HG03439 (cell line): ENCODE measurements around the gene SURF2.

Experiments
- ATAC-seq: cut with Tn5 transposase; IDR thresholded peaks from one replicate; pipeline ENCODE4 v1.9.1; 2021; ENCODE audit warnings: mild to moderate bottlenecking, moderate library complexity; ENCODE audit not compliant: unreplicated experiment

The SURF2 gene

DNA sequence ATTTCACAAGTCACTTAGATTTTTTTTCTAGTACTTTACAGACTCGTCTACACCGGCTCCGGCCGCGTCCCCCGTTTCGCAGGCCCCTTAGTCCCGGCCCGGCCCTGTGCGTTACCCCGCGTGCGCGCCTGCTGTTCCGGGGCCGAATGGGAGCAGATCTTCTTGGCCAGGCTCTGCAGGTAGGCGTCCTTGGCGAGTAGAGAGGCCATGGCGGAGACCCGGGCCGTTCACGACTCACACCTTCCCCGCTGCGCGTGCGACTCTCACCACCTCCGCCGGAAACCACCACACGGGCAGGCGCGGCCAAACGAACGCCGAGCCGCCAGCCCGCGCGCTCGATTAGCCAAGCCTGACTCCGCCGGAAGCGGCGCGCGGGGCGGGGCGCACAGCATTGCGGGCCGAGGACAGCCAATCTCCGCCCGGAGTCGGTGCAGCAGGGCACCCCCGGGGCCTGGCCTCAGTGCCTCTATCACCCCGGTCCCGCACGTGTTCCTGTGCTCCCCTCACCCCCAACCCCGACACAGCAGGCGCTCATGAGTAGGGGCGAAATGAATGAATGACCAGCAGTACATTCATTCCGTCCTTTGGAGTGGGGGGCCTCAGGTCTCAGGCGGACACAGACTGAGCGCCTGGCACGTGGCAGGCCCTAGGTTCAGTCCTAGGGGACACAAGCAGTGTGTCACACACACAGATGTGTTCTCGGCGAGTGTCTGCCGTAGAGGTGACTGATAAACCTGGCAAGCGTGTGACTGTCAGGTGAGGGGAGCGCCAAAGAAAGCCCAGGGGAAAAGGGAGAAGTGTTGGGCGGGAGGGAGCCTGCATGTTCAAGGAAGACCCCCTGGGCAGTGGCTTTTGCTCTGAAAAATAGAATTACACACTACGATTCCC lies 20.2 kb upstream of the SURF2 start, which contains the start of gene SURF6:
Gene SURF6, minus strand, starts transcription at position 265 of the 888 bp plus-strand sequence. Its CDS starts 56 bp downstream, at position 209.
- peak; percentile 75 for ATAC-seq

DNA sequence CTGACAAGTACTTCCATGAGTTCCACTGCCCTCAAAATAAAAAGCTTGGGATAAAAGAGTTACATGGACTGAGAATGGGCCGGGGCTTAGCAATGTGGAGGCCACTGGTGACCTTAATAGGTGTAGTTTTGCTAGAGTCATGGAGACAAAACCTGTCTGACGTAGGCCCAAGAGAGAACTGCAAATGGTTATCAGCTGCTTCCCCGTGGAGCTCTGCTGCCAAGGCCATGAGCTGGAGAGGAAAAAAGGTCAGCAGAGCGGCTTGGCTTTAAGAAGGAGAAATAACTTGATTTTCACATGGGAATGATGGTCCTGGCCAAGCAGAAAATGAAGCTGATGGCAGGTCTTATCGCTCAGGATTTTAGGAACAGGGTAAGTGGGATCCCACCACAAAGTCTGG lies 16.7 kb upstream of the SURF2 start:
- ATAC-seq = no peak

DNA sequence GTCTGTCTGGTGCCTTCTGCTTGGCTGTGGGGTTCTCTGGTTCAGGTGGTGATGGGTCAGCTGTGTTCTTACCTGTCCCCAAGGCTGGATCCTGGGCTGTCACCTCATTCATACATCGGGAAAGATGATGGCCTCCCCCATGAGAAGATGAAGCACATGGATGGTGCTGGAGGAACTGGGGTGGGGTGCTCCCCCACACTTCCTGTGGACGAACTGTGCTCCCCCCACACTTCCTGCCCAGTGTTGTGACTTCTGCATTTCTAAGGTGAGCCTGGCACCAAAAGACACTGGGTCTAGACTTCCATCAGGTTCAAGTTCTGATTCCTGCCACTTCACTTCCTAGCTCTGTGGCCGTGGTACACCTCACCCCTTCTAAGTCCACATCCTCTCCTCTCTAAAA lies 16.1 kb upstream of the SURF2 start:
- no peak for ATAC-seq

DNA sequence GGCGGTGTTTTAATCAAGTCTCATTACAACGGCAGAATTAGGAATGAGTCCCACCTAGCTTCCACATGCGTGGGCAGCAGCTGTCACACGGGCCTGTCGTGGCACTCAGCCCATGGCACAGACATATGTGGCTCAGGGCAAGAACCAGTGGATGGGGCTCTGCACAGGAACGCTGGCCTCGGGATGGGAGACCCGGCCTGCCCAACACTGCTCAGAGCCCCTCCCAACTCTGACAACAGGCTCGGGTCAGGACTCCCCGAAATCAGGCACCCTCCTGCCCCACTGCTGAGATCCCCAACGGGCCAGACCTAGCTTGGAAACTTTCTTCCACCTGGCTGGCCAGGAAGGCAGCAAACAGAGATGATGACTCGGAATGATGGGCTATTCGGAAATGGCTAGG lies 15.4 kb upstream of the SURF2 start:
- no peak for ATAC-seq

DNA sequence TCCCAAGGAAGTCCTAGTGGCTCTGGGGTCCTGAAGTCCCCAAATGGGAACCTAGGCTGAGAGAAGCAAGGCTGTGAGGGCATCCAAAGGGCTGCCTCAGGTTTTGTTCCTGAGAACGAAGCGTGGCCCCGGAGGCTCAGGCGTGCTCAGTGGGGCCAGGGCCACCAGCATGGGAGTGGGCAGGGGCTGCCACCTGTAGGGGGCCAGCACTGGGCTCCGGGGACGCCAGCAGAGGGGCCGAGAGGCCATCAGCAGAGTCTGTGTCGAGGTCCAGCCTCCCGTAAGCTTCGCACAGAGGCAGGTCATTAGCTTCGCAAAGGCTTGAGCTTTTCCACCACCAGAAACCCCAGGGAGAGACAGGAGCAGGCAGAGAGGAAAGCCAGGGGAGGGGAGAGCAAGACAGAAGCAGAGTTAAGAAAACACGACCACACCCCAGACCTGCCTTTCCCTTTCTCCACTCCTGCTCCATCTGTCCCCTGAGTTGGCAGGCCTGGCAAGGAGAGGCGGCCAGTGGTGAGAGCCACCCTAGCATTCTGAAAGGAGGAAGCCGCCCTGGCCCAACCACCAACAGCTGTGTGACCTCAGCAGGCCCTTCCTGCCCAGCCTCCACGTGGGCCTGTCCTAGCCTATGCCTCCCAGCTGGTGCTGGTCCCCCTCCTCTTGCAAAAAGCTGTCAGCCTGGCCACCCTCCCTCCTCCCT lies 14.8 kb upstream of the SURF2 start:
- no peak for ATAC-seq

DNA sequence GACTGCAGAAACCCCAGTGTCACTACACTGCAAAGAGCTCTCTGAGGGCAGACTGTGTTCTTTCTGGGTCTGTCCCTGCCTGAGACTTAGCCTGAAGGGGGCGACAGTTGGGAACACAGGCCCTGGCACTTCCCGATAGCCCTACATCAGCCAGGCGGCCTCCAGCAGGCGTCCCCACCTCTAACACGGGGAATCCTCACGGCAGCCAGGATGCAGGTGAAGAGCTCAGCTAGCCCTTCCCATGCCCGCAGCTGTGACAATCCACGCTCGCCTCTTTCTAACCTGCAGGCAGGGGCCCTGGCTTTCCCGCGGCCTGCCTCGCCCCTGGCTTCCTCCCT lies 14.3 kb upstream of the SURF2 start:
- no peak for ATAC-seq

DNA sequence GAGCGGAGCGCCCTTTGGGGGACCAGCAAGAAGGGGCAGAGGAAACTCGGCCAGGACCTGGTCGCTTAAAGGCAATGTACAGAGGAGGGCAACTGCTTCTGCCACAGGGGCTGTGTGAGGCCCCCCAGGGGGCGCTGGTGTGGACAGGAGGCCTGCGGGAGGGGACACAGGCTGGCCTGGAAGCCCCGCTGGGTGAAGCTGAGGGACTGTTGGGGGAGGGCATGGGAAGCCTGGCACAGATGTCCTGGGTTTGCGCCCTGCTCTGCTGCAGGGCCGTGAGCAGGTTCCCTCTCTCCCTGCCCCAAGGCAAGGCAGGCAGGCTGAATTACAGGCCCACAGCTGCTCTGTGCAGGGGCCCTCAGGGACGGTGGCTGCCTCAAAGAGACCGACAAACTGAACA lies 13.8 kb upstream of the SURF2 start:
- no peak for ATAC-seq

DNA sequence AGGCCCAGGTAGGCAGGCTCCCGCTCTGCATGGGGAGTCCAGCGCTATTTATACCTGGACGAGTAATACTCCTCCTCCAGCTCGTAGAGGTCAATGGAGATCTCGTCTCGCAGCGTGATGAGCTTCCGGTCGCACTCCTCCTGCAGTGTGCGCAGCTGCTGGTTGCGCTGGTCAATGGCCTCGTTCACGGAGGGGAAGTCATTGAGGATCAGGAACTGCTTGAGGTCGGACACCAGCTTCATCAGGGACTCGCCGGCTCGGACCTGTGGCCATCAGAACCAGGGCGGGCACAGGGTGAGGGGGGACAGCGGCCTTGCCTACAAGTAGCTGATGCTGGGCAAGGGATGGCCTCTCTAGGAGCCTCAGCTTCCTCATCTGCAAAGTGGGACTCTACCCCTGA lies 12.3 kb upstream of the SURF2 start:
- ATAC-seq = no peak

DNA sequence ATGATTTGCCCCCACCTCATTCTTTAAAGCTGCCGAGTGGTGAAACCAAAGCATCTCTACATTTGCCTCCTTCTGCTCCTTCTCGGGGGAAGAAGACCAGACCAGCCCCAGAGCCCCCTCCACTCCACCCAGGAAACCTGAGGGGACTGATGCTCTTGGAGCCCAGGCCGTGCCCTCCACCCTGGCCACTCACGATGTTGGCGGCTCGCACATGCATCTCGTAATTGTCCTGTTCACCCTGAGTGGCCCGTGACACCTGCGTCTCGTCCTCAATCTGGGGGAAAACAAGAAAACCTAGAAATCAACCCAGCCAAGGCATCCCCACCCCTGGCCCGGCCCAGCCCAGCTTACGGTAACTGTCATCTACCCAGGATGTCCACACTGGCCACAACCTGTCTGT lies 11.4 kb upstream of the SURF2 start:
- no peak for ATAC-seq

DNA sequence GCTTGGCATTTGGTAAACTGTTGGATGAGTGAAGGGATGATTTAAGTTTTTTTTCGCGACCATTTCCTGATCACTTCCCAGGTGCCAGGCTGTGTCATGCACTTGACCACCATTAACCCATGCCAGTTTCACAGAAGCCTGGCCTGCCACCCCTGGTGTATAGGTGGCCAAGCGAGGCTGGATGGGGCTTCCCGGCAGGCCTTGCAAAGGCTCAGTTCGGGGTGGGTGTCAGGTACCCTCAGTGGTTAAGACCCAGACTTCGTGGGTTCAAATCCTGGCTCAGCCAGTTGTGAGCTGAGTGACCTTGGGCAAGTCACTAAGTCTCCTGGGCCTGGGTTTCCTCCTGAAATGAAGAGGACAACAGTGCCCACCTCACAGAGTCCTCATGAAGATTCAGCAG lies 10.8 kb upstream of the SURF2 start:
- no peak for ATAC-seq

DNA sequence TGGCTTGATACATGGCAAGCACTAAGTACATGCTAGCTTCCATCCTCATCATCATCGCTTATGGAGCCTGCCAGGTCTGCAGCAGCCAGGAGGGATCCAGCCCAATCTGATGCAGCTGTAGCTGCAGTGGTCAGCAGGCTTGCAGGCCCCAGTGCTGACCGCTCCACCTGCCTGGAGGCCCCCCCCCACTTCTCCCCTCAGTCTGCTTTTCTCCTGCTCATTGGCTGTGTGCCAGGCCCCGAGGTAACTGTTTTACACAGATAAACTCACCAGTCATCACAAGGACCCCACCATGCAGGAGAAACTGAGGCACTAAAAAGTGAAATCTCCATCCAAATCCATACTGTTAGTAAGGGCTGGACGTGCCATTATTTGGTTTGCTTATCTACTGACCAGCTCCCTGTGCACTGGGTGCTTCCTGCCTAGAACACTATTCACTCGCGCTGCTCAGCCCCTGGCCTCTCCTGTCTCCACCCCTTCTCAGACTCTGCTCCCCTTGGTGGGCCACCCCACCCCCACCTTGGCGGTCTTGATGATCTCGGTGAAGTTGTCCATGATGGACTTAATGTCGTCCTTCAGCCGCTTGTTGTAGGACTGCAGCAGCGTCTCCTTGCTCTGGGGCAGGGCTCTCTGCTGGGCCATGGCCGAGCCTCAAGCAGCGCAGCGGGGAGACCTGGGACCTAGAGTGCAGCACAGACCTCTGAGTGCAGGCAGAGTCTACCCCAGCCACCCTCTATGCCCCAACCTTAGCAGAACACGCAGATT lies 10.1 kb upstream of the SURF2 start:
- ATAC-seq = no peak

DNA sequence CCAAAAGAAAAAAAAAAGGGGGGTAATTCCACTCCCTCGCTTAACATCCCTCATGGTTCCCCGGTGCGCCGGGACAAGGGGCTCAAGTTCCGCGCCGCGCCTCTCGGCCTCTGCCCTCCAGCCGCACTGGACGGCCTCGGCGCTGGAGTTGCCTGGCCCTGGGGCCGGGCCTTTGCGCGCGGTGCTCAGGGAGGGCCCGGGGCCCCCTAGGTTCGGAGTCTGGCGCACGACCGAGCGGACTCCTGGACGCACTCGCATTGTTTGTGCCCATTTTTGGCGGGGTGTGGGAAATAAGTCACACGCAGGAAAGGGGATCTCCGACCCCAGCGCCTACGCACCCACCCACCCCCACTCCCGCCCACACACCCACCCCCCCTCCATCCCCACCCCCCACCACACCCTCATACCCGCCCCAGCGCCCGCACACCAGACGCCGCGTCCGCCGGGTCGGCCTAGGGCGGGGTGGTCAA lies 8.8 kb upstream of the SURF2 start:
- peak; percentile 28 for ATAC-seq

DNA sequence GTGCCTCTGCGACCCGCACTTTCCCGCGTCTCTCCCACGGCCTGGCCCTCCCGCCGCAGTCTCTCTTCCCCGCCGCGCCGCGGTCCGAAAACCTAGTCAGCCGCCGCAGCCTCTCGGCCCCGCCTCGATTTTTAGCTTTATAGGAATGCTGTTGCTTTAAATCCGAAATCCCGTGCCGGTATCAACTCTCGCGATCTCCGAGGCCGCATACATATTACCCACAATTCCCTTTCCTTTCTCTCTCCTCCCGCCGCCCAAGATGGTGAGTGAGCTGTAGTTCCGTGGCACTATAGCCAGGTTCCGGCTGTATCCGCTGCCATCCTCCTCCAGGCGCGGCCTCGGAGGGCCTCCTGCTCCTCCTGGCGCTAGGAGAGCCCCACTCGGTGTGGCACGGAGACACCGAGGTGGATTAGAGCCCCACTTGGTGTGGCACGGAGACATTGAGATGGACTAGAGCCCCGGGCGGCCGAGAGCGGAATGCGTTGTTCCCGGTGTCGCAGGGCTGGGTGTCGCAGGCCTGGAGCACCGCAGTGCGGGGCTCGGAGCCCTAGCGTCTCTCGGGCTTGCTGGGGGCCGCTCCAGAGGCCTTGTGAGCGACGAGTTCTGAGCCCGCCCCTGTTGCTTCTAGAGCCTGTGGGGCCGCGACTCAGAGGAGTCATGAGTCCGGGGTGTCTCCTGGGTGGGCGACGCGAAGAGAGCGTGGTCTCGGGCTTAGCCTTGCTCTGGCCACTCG lies 8.2 kb upstream of the SURF2 start, which contains the start of the genes MED22 and RPL7A:
Gene MED22, minus strand, starts transcription at position 147 of the 733 bp plus-strand sequence. CDS start 1,469 bp downstream, outside the sequence.
Gene RPL7A, plus strand, starts transcription at position 234 of the 733 bp plus-strand sequence. Its CDS starts 26 bp downstream, at position 260.
- ATAC-seq = peak; percentile 79

DNA sequence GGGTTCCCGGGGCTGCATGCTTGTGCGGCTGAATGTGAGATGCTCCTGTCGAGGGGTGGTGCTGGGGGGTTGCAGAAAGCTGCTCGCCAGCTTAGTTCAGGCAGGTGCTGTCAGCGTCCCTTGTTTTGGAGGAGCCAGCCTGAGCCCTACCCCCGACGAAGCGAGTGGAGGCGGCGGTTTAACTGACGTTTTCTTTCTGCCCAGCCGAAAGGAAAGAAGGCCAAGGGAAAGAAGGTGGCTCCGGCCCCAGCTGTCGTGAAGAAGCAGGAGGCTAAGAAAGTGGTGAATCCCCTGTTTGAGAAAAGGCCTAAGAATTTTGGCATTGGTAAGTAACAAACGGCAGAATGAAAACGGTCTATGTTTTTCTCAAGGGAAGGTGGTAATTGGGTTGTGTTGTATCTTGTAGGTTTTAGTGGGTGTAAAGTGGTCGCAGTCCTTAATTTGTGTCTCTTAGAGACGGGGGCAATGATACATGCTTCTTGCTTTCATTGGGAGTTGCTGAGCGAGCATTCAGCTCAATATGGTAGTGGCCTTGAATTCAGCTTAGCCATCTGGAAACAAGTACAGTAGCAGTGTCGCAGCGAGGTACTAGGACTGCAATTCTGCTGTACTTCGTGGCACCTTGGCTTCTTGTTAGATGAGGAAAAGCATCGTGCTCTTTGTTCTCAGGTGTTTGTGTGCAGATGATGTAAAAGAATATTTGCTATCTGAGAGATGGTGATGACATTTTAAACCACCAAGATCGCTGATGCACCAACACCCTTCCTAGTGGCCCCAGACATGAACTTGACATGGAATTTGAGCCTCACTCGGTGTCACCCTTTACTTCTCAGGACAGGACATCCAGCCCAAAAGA lies 7.4 kb upstream of the SURF2 start:
- no peak for ATAC-seq

DNA sequence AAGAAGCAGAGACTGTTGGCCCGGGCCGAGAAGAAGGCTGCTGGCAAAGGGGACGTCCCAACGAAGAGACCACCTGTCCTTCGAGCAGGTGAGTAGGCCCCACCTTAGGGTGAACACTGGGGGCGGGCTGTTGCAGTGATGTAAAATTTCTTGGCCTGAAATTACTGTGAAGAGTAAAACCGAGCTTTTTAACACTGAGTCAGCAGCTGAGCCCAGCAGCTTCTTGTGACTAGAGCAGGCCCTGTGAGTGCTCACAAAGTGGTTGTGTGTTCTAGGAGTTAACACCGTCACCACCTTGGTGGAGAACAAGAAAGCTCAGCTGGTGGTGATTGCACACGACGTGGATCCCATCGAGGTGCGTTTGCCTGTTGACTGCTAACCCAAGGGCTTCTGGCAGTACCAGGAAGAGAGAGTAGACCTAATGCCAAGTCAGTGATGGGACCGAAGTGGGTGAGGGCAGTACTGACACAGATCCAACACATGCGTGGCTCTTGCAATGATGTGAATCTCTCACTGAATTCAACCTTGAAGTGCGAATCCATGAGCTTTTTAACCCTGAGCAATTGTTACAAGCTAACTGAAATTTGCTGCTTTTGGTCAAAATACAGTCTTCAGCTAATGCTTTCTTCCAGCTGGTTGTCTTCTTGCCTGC lies 6.3 kb upstream of the SURF2 start:
- no peak for ATAC-seq

DNA sequence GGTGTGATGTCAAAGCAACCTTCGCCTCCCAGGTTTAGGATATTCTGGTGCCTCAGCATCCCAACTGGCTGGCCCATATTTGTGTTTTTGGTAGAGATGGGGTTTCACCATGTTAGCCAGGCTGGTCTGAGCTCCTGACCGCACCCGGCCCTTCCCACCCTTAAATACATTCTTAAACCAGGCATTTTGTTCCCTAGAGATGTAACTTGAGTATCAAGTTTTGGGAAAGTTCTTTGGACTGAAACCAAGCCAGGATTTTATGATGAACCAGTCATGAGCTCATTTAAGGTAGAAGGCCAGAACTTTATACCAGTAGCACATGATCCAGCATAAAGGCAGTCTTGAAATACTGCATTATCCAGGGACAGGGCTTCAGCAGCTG lies 4.8 kb upstream of the SURF2 start:
- ATAC-seq = no peak

DNA sequence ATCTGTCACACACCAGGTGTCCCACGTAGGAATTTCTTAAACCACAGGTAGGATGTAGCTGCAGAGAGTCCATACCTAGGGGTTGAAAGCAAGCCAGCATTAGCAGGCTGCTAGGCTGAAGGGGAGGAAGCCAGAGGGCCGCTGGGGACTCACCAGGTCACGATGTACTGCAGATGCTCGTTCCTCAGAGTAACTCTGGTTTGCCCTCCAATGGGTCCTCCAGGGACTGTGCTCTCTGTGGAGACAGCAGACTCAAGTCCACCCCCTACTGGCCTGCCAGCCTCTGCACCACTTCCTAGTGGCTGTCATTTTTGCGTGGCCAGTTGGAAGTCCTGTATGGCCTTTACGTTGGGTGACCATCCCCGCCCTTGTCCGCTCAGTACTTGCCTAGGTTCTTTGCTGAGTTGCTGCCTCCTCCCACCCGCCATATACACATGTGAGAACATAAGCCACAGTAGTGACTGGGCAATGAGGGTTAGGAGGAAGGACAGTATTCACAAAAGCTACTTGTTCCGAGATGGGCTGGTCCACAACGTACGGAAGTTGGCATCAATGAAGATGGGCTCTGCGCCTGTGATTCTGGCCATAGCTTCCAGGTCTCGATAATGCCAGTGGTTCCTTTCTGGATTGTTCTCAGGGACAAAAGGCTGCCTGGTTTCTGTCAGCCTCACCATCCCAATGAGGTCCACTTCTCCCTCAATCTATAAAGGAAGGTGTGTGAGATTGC lies 4.3 kb upstream of the SURF2 start:
- ATAC-seq = no peak

DNA sequence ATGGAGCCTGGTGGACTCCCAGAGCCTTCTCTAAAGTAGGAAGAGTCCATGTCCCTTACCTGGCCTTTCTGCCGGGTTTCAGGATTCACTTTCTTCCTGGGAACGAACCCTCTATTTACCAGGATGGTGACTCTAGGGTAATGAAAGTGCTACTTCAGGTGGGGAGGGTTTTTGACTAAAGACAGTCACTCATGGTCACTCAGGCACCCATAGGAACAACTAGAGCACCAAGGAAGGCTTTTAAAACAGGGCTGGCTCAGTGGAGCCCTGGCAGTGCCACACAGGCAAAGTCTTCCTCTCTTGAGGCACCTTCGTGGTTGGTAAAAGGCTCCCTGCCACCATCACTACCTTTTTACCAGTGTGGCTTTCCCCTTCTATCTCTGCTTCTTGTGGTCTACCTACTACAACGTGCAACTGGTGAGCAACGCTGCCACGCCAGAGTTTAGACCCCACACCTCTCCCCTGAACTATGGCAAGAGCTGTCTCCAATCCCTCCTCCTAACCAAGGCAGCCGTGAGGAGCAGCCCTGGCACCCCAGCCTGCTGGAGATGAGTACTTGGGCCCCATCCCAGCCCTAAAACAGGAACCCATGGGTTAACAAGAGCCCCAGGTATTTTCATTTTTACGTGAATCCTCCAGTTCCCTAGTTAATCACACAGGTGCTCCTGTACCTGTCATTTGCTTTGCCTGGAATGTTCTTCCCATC lies 3.6 kb upstream of the SURF2 start:
- no peak for ATAC-seq
